ENCODE results near the gene SLC6A13.
A peak's percentile ranks its signal among the peaks of the same experiment; 100 is the strongest.
"Not testable (repeated sequence)": the region's sequence is repeated elsewhere in the genome, so short reads cannot be mapped to it uniquely, and the experiment has no call there.

Gene SLC6A13

DNA sequence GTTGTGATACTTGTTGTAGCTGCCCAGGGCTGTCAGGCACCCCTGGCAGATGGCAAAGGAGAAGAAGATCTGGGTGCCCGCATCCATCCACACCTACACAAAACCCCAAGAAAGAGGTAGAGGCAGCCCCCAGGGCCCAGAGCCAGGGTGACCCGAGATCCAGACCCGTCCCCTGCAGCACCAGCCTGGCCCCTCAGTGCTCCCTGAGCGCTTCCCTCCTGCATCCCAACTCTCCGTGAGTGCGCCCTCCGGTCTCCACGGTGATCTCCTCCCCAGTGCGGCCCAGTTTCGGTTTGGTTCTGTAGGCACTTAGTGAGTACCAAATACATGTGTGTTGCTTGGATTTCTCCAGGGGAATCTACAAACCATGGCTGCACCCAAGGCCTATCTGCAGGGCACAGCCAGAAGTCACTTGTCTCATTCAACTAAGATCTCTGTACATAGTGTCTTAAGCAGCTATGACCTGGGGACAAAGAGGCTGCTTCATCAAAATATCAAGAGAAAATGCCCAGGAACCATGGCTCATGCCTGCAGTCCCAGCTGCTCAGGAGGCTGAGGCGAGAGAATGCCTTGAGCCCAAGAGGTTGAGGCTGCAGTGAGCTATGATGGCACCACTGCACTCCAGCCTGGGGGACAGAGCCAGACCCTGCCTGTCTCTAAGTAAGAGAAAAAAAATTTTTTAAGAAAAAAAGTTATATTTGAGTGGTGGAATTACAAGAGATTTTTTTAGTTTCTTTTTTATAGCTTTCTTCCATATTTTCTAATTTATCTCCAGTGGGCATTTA is 64.5 kb downstream of the SLC6A13 start:
- no peak for DNase-seq (ENCODE audit: low spot score)

- no peak for DNase-seq (ENCODE audit: low spot score)
Observed at GRCh38 chr12:197347-197746, 65.3 kb downstream of the SLC6A13 start.

GRCh38 chr12:196436-196835 is 66.2 kb downstream of the SLC6A13 start:
- DNase-seq (ENCODE audit: low spot score), result no peak

GRCh38 chr12:195951-196350 is 66.7 kb downstream of the SLC6A13 start:
- DNase-seq (ENCODE audit: low spot score), result no peak

GRCh38 chr12:195156-195555 is 67.5 kb downstream of the SLC6A13 start:
- DNase-seq (ENCODE audit: low spot score), result no peak

- DNase-seq (ENCODE audit: low spot score), result no peak
Observed at GRCh38 chr12:194276-194675, 68.4 kb downstream of the SLC6A13 start.

GRCh38 chr12:193261-193660 is 69.4 kb downstream of the SLC6A13 start:
- DNase-seq (ENCODE audit: low spot score), result no peak

DNA sequence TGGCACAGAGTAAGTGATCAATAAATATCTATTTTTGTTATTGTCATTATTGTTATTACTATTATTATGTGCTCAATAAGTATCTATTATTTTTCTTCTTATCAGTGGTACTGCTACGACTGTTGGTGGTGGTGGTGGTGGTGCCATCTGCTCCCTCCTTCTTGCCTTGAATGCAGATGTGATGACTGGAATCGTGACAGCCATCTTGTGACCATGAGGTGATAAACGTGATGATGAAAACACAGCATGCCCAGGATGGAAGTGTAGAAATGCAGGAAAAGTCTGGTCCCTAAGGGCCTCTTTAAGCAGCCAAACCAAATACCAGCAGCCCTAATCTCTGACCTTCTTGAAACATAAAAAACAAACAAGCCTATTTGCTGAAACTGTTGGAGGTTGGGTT is 71.1 kb downstream of the SLC6A13 start:
- DNase-seq (ENCODE audit: low spot score), result no peak

DNA sequence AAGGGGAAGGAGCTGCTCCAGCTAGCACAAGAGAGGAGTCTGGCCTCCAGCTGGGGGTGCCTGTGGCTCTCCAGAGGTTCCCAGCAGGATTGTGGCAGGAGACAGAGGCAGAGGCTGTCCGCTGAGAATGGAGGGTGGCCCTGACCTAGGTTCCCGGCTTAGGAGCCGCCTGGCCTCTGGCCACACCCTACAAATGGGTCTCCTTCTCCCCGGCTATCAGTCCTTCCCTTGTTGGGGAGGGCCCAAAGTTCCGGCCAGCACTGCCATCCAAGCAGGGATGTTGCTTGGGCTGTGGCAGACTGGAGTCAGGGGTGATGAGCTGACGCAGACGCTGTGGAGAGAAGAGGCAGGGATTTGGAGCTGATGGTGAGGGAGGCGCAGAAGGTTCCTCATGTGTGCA is 71.8 kb downstream of the SLC6A13 start:
- DNase-seq (ENCODE audit: low spot score), result no peak

DNA sequence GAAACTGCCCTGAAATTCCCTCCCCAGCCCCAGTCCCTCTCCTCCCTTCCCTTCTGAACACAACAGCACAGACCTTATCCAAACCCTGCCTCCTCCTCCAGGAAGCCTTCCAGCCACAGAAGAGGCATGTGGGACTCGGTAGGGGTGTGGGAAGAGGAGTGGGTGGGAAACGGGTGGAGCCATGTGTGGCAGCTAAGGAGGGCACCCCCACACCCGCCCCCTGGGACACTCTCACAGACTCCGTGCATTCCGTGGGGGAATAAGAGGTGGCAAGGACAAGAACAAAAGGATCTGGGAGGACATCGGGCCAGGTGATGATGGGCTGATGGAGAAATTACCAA is 73.0 kb downstream of the SLC6A13 start:
- no peak for DNase-seq (ENCODE audit: low spot score)

DNA sequence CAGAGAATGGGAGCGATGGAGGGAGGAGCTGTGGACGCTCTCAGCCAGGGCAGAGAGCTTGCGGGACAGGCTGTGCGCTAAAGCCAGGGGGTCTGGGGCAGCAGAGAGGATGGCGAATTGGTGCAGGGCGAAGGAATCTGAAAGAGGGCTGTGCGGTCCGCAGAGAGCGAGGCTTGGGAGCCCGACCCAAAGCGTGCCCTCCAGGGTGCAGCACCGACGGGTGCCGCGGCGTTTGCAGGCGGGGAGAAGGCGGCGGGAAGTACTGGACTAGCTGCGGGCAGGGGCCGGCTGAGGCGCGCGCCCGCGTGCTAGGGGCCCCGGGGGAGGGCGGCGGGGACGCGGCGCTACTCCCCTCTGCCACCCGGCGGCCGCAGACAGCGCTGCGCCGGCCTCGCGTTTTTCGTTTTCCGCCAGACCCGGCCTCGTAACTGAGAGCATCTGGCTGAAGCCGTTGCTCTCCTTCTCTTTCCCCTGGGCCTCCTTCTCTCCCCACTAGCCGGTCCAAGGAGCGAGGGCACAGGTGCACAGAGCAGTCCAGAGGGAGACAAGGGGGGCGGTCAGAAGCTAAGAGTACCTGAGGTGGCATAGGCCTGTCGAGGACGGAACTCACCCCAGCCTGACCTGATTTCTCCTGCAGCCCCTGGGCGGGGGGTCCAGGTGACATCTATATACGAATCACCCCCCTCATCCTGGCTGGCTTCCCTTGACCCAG is 73.6 kb downstream of the SLC6A13 start:
- DNase-seq (ENCODE audit: low spot score), result peak; percentile 91

- DNase-seq (ENCODE audit: low spot score), result not testable (repeated sequence)
Observed at GRCh38 chr12:187986-188909, 74.4 kb downstream of the SLC6A13 start.

- no peak for DNase-seq (ENCODE audit: low spot score)
Observed at GRCh38 chr12:186006-186625, 76.5 kb downstream of the SLC6A13 start.

GRCh38 chr12:185576-185955 is 77.1 kb downstream of the SLC6A13 start:
- DNase-seq (ENCODE audit: low spot score), result no peak

GRCh38 chr12:184811-185575 is 77.6 kb downstream of the SLC6A13 start:
- DNase-seq (ENCODE audit: low spot score), result no peak

DNA sequence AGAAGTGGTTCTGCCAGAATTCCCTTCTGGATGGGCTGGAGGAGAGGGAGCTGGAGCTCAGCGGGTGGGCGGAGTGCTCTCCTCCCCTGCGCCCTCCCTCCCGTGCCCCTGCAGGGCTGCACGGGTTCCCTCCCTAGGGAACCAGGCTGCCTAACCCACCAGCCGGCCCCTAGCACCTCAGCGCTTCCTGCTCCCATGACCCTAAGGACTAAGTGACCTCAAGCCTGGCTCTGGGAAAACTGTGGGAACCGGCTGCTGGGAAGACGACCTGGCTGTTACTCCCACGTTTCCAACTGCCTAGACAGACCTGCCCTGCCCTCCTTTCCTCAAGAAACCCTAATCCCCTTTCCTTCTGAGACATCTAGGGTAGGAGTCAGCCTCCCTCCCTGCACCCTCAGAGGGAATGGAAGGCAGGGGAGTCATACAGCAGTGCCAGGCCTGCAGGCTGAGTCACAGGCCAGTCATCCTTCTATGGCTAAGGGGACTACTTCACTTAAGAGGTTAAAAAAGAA is 80.2 kb downstream of the SLC6A13 start:
- peak; percentile 91 for DNase-seq (ENCODE audit: low spot score)

- no peak for DNase-seq (ENCODE audit: low spot score)
Observed at GRCh38 chr12:181921-182320, 80.7 kb downstream of the SLC6A13 start.

DNA sequence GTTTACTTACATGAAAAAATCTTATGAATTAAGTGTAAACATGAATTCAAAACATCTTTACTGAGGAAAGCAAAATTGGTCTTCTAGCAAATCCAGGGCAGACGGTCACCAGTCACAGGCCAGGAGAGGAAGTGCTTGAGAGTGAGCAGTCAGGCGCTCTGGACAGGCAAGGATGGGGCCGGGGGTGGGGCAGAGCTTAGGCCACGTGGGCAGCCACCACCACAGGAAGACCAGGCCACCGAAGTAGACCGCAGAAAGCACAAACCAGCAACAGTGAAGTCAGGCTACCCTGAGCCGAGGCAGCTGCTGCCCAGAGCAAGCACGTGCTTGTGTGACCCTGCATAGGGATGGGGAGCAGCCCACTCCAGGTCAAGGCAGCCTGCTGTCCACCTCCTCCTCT is 82.2 kb downstream of the SLC6A13 start:
- no peak for DNase-seq (ENCODE audit: low spot score)

- no peak for DNase-seq (ENCODE audit: low spot score)
Observed at GRCh38 chr12:179885-180284, 82.8 kb downstream of the SLC6A13 start.

- no peak for DNase-seq (ENCODE audit: low spot score)
Observed at GRCh38 chr12:179131-179884, 83.3 kb downstream of the SLC6A13 start.

DNA sequence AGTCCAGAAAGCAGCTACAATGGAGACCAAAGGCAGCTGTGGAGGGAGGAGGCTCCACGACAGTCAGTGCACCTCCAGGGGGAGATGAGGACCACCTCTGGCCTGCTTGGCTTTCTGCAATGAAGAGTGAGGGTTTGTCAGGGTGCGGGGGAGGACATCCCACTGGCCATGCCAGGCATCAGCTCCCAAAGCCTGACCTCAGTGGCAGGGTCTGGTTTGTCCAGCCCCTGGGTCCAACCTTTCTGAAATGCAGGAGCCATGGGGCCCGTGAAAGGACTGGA is 83.9 kb downstream of the SLC6A13 start:
- no peak for DNase-seq (ENCODE audit: low spot score)
